ENCODE results near the gene MFNG. TPM values are rescaled to one million over a fixed set of nuclear protein-coding genes. Genes with fewer than 3 reads are reported as not detected.

MFNG gene
- total RNA-seq, 1 donor from 2014 or later, result 3.2 TPM

DNA sequence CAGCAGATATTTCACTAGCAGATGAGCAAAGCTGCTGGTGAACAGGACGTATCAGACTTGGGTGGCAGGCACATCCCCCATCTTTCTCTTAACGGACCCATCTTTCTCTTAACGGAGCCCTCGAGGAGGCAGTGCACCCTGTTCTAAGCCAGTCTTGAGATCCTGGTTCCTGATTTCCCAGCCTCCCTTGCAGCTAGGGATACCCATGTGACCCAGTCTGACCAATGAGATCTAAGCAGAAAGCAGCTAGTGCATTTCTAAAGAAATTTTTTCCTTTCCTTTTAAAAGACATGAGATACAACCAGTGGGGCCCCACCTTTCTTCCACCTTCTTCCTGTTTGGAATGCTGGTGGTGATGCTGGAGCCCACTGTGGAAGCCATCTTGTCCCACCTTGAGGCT is 45.3 kb downstream of the MFNG start:
- Mint-ChIP-seq H3K27me3 (peaks cover 27% of the 10 kb centered on the region), H3K36me3 (ENCODE audit: insufficient read depth) (peaks cover 1% of the 10 kb centered on the region), H3K4me1 (ENCODE audit: low read depth) (no peaks in the 10 kb centered on the region), H3K4me3 (ENCODE audit: low read depth) (no peak overlapping the region), H3K9me3 (ENCODE audit: low read depth) (peaks cover 4% of the 10 kb centered on the region), H3K27ac (no peak overlapping the region)
- DNase-seq (ENCODE audit: low spot score, unreplicated experiment), result no peak
- no peak for TF ChIP-seq CTCF (IDR thresholded peaks at IDR 0.05; ENCODE audit: unreplicated experiment)

GRCh38 chr22:37439347-37439746 is 46.8 kb downstream of the MFNG start:
- Mint-ChIP-seq H3K9me3 (ENCODE audit: low read depth) (peaks cover 4% of the 10 kb centered on the region), H3K27me3 (peaks cover 31% of the 10 kb centered on the region), H3K4me3 (ENCODE audit: low read depth) (no peak overlapping the region), H3K36me3 (ENCODE audit: insufficient read depth) (peaks cover 1% of the 10 kb centered on the region), H3K27ac (no peak overlapping the region), H3K4me1 (ENCODE audit: low read depth) (no peaks in the 10 kb centered on the region)
- no peak for DNase-seq (ENCODE audit: low spot score, unreplicated experiment)
- TF ChIP-seq CTCF (IDR thresholded peaks at IDR 0.05; ENCODE audit: unreplicated experiment), result no peak

DNA sequence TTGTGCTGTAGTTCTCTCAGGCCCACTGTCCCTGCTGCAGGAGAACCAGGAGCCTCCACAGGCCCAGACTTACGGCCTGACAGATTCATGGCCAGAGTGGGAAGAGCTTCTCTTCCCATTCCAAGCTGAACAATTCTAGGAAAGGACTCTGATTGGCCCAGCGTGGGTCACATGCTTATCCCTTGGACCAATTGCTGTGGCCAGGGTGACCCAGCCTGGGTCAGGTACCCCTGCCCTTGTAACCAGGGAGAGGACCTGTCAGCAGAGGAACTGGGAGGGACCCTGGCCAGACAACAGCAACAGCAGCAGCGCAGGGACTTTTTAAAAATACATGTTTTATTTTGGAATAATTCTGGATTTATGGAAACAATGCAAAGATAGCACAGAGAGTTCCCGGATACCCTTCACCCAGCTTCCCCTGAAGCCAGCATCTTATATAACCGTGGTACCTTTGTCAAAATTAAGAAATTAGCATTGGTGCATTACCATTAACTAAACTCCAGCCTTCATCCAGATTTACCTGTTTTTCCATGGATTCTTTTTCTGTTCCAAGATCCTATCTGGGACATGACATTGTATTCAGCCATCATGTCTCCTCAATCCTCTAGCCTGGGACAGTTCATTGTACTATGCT is 50.1 kb downstream of the MFNG start:
- no peak for TF ChIP-seq CTCF (IDR thresholded peaks at IDR 0.05; ENCODE audit: unreplicated experiment)
- H3K27me3 Mint-ChIP-seq, result peaks cover 33% of the 10 kb centered on the region
- no peak overlapping the region for H3K4me3 Mint-ChIP-seq (ENCODE audit: low read depth)
- H3K27ac Mint-ChIP-seq, result no peak overlapping the region
- no peak for DNase-seq (ENCODE audit: low spot score, unreplicated experiment)
- H3K4me1 Mint-ChIP-seq (ENCODE audit: low read depth), result peaks cover 6% of the 10 kb centered on the region
- H3K36me3 Mint-ChIP-seq (ENCODE audit: insufficient read depth), result no peaks in the 10 kb centered on the region
- peaks cover under 1% of the 10 kb centered on the region for H3K9me3 Mint-ChIP-seq (ENCODE audit: low read depth)

- Mint-ChIP-seq H3K4me1 (ENCODE audit: low read depth) (peaks cover 6% of the 10 kb centered on the region), H3K4me3 (ENCODE audit: low read depth) (no peak overlapping the region), H3K36me3 (ENCODE audit: insufficient read depth) (no peaks in the 10 kb centered on the region), H3K9me3 (ENCODE audit: low read depth) (no peaks in the 10 kb centered on the region), H3K27me3 (peaks cover 35% of the 10 kb centered on the region), H3K27ac (no peak overlapping the region)
- TF ChIP-seq CTCF (IDR thresholded peaks at IDR 0.05; ENCODE audit: unreplicated experiment), result no peak
- no peak for DNase-seq (ENCODE audit: low spot score, unreplicated experiment)
These were observed 52.4 kb downstream of the MFNG start for GRCh38 chr22:37433786-37434185.

DNA sequence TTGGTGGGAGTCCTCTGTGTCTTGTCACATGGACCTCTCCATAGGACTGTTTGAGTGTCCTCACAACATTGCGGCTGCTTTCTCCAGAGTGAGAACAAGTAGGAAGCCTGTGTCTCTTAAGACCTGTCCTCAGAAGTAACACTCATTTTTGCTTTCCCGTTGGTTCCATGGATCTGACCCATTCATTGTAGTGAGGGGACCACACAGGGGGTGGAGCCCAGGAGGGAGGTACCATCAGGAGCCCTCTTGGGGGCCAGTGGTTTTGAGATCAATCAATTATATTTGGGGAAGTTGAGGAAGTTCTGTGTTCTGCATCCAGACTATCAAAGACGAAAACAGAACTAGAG is 53.5 kb downstream of the MFNG start:
- TF ChIP-seq CTCF (IDR thresholded peaks at IDR 0.05; ENCODE audit: unreplicated experiment), result no peak
- H3K27me3 Mint-ChIP-seq, result peaks cover 45% of the 10 kb centered on the region
- H3K9me3 Mint-ChIP-seq (ENCODE audit: low read depth), result no peaks in the 10 kb centered on the region
- H3K36me3 Mint-ChIP-seq (ENCODE audit: insufficient read depth), result no peaks in the 10 kb centered on the region
- no peak overlapping the region for H3K27ac Mint-ChIP-seq
- H3K4me3 Mint-ChIP-seq (ENCODE audit: low read depth), result no peak overlapping the region
- peaks cover 6% of the 10 kb centered on the region for H3K4me1 Mint-ChIP-seq (ENCODE audit: low read depth)
- DNase-seq (ENCODE audit: low spot score, unreplicated experiment), result no peak
